H1 (cell line): ENCODE measurements around the gene SYT15. TPM values are rescaled to one million over a fixed set of nuclear protein-coding genes. Genes with fewer than 3 reads are reported as not detected.

Source experiments
- CTCF ChIA-PET: fragments of 300-600 bp; sonication (Branson Sonifier 250); formaldehyde crosslinking; loops from one replicate; lab custom pipeline; 2021; ENCODE audit not compliant: partially characterized antibody; lab: Charles Lee
- POLR2A ChIA-PET: fragments of 300-600 bp; sonication (Branson Sonifier 250); formaldehyde crosslinking; loops from one replicate; lab custom pipeline; 2021; ENCODE audit warnings: inconsistent platforms; ENCODE audit not compliant: partially characterized antibody; lab: Charles Lee
- DNase-seq, 2 experiments: peaks; one replicate each; pipeline versions ENCODE4 v3.0.0 to v3.0.0-alpha.2; 2010 to 2022; ENCODE audit warnings: low spot score in 2 of 2, low read depth in 1 of 2, mixed read lengths in 1 of 2
- FAIRE-seq: peaks from 2 replicates; lab custom pipeline; 2011; peaks lifted over from hg19 to GRCh38; lab: Jason Lieb, UNC
- H2AFZ ChIP-seq: 2 replicates; pipeline ENCODE4 v1.8.1; 2012; ENCODE audit warnings: low read length, inconsistent platforms
- H2AK5ac ChIP-seq: 2 replicates; pipeline ENCODE4 v1.6.1; 2013; ENCODE audit warnings: low read depth, low read length
- H2BK120ac ChIP-seq: replicated peaks from 2 replicates; pipeline ENCODE3; 2013; ENCODE audit warnings: low read depth, low read length, inconsistent platforms
- H2BK12ac ChIP-seq: 2 replicates; pipeline ENCODE4 v1.6.1; 2013; ENCODE audit warnings: low read depth, low read length
- H2BK15ac ChIP-seq: 2 replicates; pipeline ENCODE4 v1.6.1; 2013; ENCODE audit warnings: low read length
- H2BK20ac ChIP-seq: 2 replicates; pipeline ENCODE4 v1.6.1; 2013; ENCODE audit warnings: low read length
- H2BK5ac ChIP-seq: 2 replicates; pipeline ENCODE4 v1.6.1; 2013; ENCODE audit warnings: low read depth, low read length
- H3K14ac ChIP-seq: 2 replicates; pipeline ENCODE4 v1.6.1; 2013; ENCODE audit warnings: inconsistent platforms; ENCODE audit not compliant: insufficient read length
- H3K18ac ChIP-seq: 2 replicates; pipeline ENCODE4 v1.6.1; 2013; ENCODE audit warnings: low read length; ENCODE audit errors: extremely low read depth
- H3K23ac ChIP-seq: 2 replicates; pipeline ENCODE4 v1.6.1; 2013; ENCODE audit warnings: inconsistent platforms; ENCODE audit not compliant: insufficient read length
- H3K23me2 ChIP-seq: 2 replicates; pipeline ENCODE4 v1.6.1; 2013; ENCODE audit warnings: low read depth, low read length
- H3K27ac ChIP-seq: 2 replicates; pipeline ENCODE4 v1.6.1; 2011; ENCODE audit warnings: low read depth, low read length, inconsistent platforms
- H3K27me3 ChIP-seq, 4 experiments: replicated peaks in 1 of 4; 1 replicate in 1 of 4; 2 replicates in 3 of 4; pipeline versions ENCODE4 v1.6.1 to v1.8.1; 2011 to 2013; ENCODE audit warnings: low read length in 3 of 4, mild to moderate bottlenecking in 3 of 4, inconsistent platforms in 2 of 4, mixed read lengths in 2 of 4, moderate library complexity in 1 of 4; ENCODE audit not compliant: control insufficient read depth in 3 of 4, insufficient read depth in 3 of 4; ENCODE audit errors: extremely low read depth in 1 of 4
- H3K36me3 ChIP-seq, 4 experiments: 2 replicates each; pipeline versions ENCODE4 v1.6.1 to v1.8.1; 2011 to 2013; ENCODE audit warnings: mild to moderate bottlenecking in 4 of 4, low read length in 3 of 4, moderate library complexity in 2 of 4, control low read depth in 1 of 4, inconsistent platforms in 1 of 4; ENCODE audit not compliant: insufficient read depth in 4 of 4, control insufficient read depth in 2 of 4
- H3K4ac ChIP-seq: replicated peaks from 2 replicates; pipeline ENCODE3; 2013; ENCODE audit warnings: low read length, low read depth, mixed read lengths, inconsistent platforms; ENCODE audit not compliant: insufficient read length
- H3K4me1 ChIP-seq, 4 experiments: replicated peaks in 1 of 4; 1 replicate in 1 of 4; 2 replicates in 3 of 4; pipeline versions ENCODE4 v1.6.1 to v1.8.1; 2011 to 2013; ENCODE audit warnings: low read length in 3 of 4, inconsistent platforms in 2 of 4, mixed read lengths in 1 of 4; ENCODE audit not compliant: insufficient read depth in 4 of 4, control insufficient read depth in 3 of 4
- H3K4me2 ChIP-seq, 2 experiments: 2 replicates each; pipeline versions ENCODE4 v1.6.1 to v1.8.1; 2011 to 2013; ENCODE audit warnings: low read depth in 2 of 2, low read length in 2 of 2, control low read depth in 1 of 2, inconsistent platforms in 1 of 2, mild to moderate bottlenecking in 1 of 2; ENCODE audit not compliant: insufficient read depth in 1 of 2
- H3K4me3 ChIP-seq, 4 experiments: fragments of 200-600, 300-600 bp in 1 of 4; sonication (generic), shearing (Covaris generic), sonication (Bioruptor Twin) in 1 of 4; 2 replicates each; pipeline versions ENCODE4 v1.5.1 to v1.8.1; 2011 to 2016; ENCODE audit warnings: low read length in 4 of 4, low read depth in 3 of 4, control low read depth in 2 of 4, inconsistent platforms in 2 of 4, mild to moderate bottlenecking in 2 of 4, mixed read lengths in 1 of 4, moderate library complexity in 1 of 4; ENCODE audit not compliant: insufficient read depth in 2 of 4; ENCODE audit errors: extremely low read depth in 1 of 4
- H3K56ac ChIP-seq: replicated peaks from 2 replicates; pipeline ENCODE3; 2013; ENCODE audit warnings: low read depth, mild to moderate bottlenecking, mixed read lengths, low read length, inconsistent platforms; ENCODE audit not compliant: insufficient read length
- H3K79me1 ChIP-seq: 2 replicates; pipeline ENCODE4 v1.6.1; 2013; ENCODE audit warnings: low read depth, low read length, control low read depth
- H3K79me2 ChIP-seq, 2 experiments: 2 replicates each; pipeline versions ENCODE4 v1.6.1 to v1.8.1; 2012 to 2013; ENCODE audit warnings: low read length in 2 of 2, mild to moderate bottlenecking in 2 of 2, inconsistent platforms in 1 of 2; ENCODE audit not compliant: insufficient read depth in 2 of 2, control insufficient read depth in 1 of 2
- H3K9ac ChIP-seq, 4 experiments: replicated peaks in 1 of 4; 1 replicate in 1 of 4; 2 replicates in 3 of 4; pipeline versions ENCODE4 v1.6.1 to v1.8.1; 2011 to 2013; ENCODE audit warnings: low read depth in 3 of 4, low read length in 3 of 4, control low read depth in 2 of 4, mild to moderate bottlenecking in 2 of 4, moderate library complexity in 2 of 4, inconsistent platforms in 1 of 4; ENCODE audit errors: extremely low read depth in 1 of 4
- H3K9me3 ChIP-seq, 2 experiments: 2 replicates each; pipeline versions ENCODE4 v1.6.1 to v1.8.1; 2012 to 2013; ENCODE audit warnings: mild to moderate bottlenecking in 2 of 2, moderate library complexity in 2 of 2, control low read depth in 1 of 2, inconsistent platforms in 1 of 2, low read depth in 1 of 2, low read length in 1 of 2, mixed read lengths in 1 of 2; ENCODE audit not compliant: insufficient read depth in 2 of 2
- H4K20me1 ChIP-seq, 2 experiments: replicated peaks in 1 of 2; 2 replicates each; pipeline versions ENCODE3 to v1.8.1; 2011 to 2013; ENCODE audit warnings: inconsistent platforms in 2 of 2, low read length in 2 of 2, mild to moderate bottlenecking in 1 of 2; ENCODE audit not compliant: insufficient read depth in 2 of 2, control insufficient read depth in 1 of 2
- H4K5ac ChIP-seq: 2 replicates; pipeline ENCODE4 v1.6.1; 2013; ENCODE audit warnings: low read length, low read depth, mixed read lengths, inconsistent platforms; ENCODE audit not compliant: insufficient read length
- H4K8ac ChIP-seq: 2 replicates; pipeline ENCODE4 v1.8.0; 2013; ENCODE audit warnings: mild to moderate bottlenecking, moderate library complexity, low read length, inconsistent platforms; ENCODE audit not compliant: insufficient read depth; ENCODE audit errors: extremely low read depth
- H4K91ac ChIP-seq: replicated peaks from 2 replicates; pipeline ENCODE3; 2013; ENCODE audit warnings: low read length, mixed read lengths, inconsistent platforms; ENCODE audit not compliant: insufficient read length
- BRCA1 ChIP-seq: IDR thresholded peaks from 2 replicates; pipeline ENCODE4 v1.6.1; 2012; ENCODE audit warnings: low read depth, low read length, improper control_type of control experiment
- CEBPB ChIP-seq: IDR thresholded peaks from 2 replicates; pipeline ENCODE4 v1.6.1; 2012; ENCODE audit warnings: low read depth, low read length
- GTF2F1 ChIP-seq: IDR thresholded peaks from 2 replicates; pipeline ENCODE4 v1.6.1; 2012; ENCODE audit warnings: low read depth, low read length, improper control_type of control experiment, borderline replicate concordance
- JUN ChIP-seq: IDR thresholded peaks from 2 replicates; pipeline ENCODE4 v1.6.1; 2011; ENCODE audit warnings: low read depth, mild to moderate bottlenecking, improper control_type of control experiment, low read length
- SAP30 ChIP-seq: fragments of 300-600 bp; sonication (generic); IDR thresholded peaks from 2 replicates; pipeline ENCODE4 v1.7.1; 2012; ENCODE audit warnings: low read length, moderate library complexity, mild to moderate bottlenecking, inconsistent platforms; ENCODE audit not compliant: insufficient read depth, insufficient replicate concordance
- SP1 ChIP-seq: IDR thresholded peaks from 2 replicates; pipeline ENCODE4 v1.6.1; 2011; ENCODE audit warnings: low read depth, low read length
- TBP ChIP-seq: IDR thresholded peaks from 2 replicates; pipeline ENCODE4 v1.6.1; 2011; ENCODE audit warnings: low read depth, low read length, improper control_type of control experiment
- TEAD4 ChIP-seq: IDR thresholded peaks from 2 replicates; pipeline ENCODE4 v1.6.1; 2012; ENCODE audit warnings: low read depth, low read length, inconsistent platforms, mixed read lengths
- YY1 ChIP-seq: IDR thresholded peaks from 2 replicates; pipeline ENCODE4 v1.6.1; 2011; ENCODE audit warnings: low read depth, mild to moderate bottlenecking, low read length
- WGBS, 2 experiments: shearing (Covaris generic) in 1 of 2; methylation state at CpG; one replicate each; pipeline versions ENCODE4 v1.1.6 to v1.1.7; 2013 to 2015; ENCODE audit warnings: low lambda C conversion rate in 2 of 2, mixed read lengths in 2 of 2, inconsistent platforms in 1 of 2, low coverage in 1 of 2, missing lambda C conversion rate in 1 of 2; ENCODE audit not compliant: insufficient replicate concordance in 2 of 2, insufficient coverage in 1 of 2, insufficient read length in 1 of 2; ENCODE audit errors: extremely low coverage in 1 of 2, missing lambda C conversion rate in 1 of 2; 5-methylcytosine and 5-hydroxymethylcytosine counted together
- polyA plus RNA-seq, 7 experiments: library from polyadenylated mRNA; depleted of rRNA in 3 of 7; stranded (reverse) in 5 of 7; unstranded in 2 of 7; fragments of >200 nt in 5 of 7; fragments of 200-250 nt in 2 of 7; gene quantifications; 1 replicate in 5 of 7; 2 replicates in 1 of 7; 4 replicates in 1 of 7; pipeline versions ENCODE4 v1.2.1 to v1.2.3, GENCODE V29; 2011 to 2013; ENCODE audit warnings: missing spikeins in 2 of 7, mixed read lengths in 2 of 7
- total RNA-seq: library from RNA; stranded (reverse); fragmentation: NEBNext Ultra II Directional; extraction: Animal tissue kit (Norgen Biotek cat#: 25700); gene quantifications from 2 replicates; pipeline ENCODE4 v1.2.1, GENCODE V29; 2021
- TF ChIP-seq, protein P1 (sequence below): IDR thresholded peaks from 2 replicates; pipeline ENCODE4 v1.6.1; 2012; ENCODE audit warnings: inconsistent platforms
- TF ChIP-seq, protein P2 (sequence below): IDR thresholded peaks from 2 replicates; pipeline ENCODE4 v1.6.1; 2012; ENCODE audit warnings: inconsistent platforms

SYT15 gene
- total and polyA plus RNA-seq, 2 of the 8 experiments (the other 6 are each of a cell fraction or from before 2014, with no cell fraction given), result 0.39 to 0.61 TPM

DNA sequence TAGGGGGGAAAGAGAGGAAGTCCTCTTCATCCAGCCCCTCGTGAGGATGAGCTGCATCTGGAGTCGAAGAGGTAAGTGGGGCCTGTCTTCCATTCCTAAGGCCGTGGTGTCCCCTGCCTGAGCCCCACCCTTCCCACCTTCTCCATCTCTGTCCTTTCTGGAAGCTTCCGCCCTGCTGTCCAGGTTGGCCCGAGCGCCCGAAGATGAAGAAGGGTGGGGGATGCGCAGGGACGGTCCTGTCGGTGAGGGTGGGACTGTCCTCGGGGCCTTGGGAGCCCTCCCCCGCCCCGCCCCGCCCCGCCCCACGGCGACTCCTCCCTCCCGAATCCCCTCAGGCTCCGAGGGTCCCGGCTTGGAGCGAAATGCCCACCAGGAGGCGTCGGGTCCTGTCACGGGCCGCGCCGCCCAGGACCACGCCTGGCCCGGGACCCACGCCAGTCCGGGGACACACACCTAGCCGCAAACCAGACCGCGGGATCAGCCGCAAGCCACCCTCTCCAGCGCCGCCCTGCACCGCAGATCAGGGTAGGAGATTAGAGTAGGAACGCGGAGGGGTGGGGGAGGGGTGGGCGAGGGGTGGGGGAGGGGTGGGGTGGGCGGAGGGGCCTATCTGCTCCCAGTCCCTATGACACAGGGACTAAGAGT, 37.8 kb upstream of the SYT15 start:
- H4K20me1 ChIP-seq, result peaks cover 0 to 1% of the 10 kb centered on the region in 2 experiments
- peak overlapping the region; percentile 97 for H3K18ac ChIP-seq
- ChIA-PET CTCF (interaction anchor here (0.5 to 6.5 kb wide), 12 partner anchors 9 to 324 kb away, joined by 3 to 46 read pairs (median 4); no protein-coding TSS in a partner anchor), POLR2A (interaction anchor here (1.2 to 2.5 kb wide), 2 partner anchors 9 to 10 kb away, joined by 6 to 7 read pairs; no protein-coding TSS in a partner anchor)
- peak overlapping the region; percentile 66; the same call in 1 of the 2 replicates for H2BK5ac ChIP-seq
- 7% methylated on average over 40 of the region's 42 CpGs; no CpG with 5 or more reads in 1 of the 2 experiments for WGBS, 2 experiments
- H2BK12ac ChIP-seq, result peak overlapping the region; percentile 17; the same call in 1 of the 2 replicates
- H3K9me3 ChIP-seq, result no peaks in the 10 kb centered on the region
- no peak overlapping the region for H3K14ac ChIP-seq
- H3K79me2 ChIP-seq, result no peaks in the 10 kb centered on the region
- FAIRE-seq (no peak), DNase-seq (peak in 1 of 2 experiments; percentile 97)
- H3K27me3 ChIP-seq, result peaks cover 0 to 6% (median 1%) of the 10 kb centered on the region in 4 experiments; a peak in 4 of 7 replicates
- peak overlapping the region; percentile 32 for H3K4ac ChIP-seq
- H4K8ac ChIP-seq, result peak overlapping the region; percentile 92; the same call in 1 of the 2 replicates
- peak overlapping the region; percentile 48 to 61 (median 52) for H3K4me3 ChIP-seq
- H2BK120ac ChIP-seq, result no peak overlapping the region
- no peak overlapping the region for H3K27ac ChIP-seq
- H3K9ac ChIP-seq, result peak overlapping the region in 2 of 4 experiments; percentile 1 to 49; a peak in 2 of 7 replicates
- peak overlapping the region; percentile 76 for H2BK15ac ChIP-seq
- no peaks in the 10 kb centered on the region for H3K36me3 ChIP-seq
- peaks cover 13 to 16% (median 16%) of the 10 kb centered on the region in 4 experiments for H3K4me1 ChIP-seq
- H4K91ac ChIP-seq, result peak overlapping the region; percentile 57
- no peak overlapping the region for H2BK20ac ChIP-seq
- no peak overlapping the region for H3K23ac ChIP-seq
- peak overlapping the region; percentile 55 to 78 for H3K4me2 ChIP-seq
- peaks cover 2% of the 10 kb centered on the region; the same call in 1 of the 2 replicates for H3K23me2 ChIP-seq
- H3K56ac ChIP-seq, result no peak overlapping the region
- peak overlapping the region; percentile 79 for H4K5ac ChIP-seq
- no peak overlapping the region for H2AK5ac ChIP-seq
- peak overlapping the region; percentile 54 for H2AFZ ChIP-seq
- no peaks in the 10 kb centered on the region for H3K79me1 ChIP-seq
- TF ChIP-seq TBP (peak; percentile 35; the same call in 1 of the 2 replicates), SAP30 (no peak), GTF2F1 (no peak), JUN (no peak), YY1 (peak; percentile 55; the same call in 1 of the 2 replicates), SP1 (0 out of 2 replicates have a peak, but pooled peaks have one; percentile 9), TEAD4 (peak; percentile 47; the same call in 1 of the 2 replicates), BRCA1 (no peak), CEBPB (0 out of 2 replicates have a peak, but pooled peaks have one; percentile 38)
- TF ChIP-seq, protein P1, sequence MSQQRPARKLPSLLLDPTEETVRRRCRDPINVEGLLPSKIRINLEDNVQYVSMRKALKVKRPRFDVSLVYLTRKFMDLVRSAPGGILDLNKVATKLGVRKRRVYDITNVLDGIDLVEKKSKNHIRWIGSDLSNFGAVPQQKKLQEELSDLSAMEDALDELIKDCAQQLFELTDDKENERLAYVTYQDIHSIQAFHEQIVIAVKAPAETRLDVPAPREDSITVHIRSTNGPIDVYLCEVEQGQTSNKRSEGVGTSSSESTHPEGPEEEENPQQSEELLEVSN, result 0 out of 2 replicates have a peak, but pooled peaks have one; percentile 12
- TF ChIP-seq, protein P2, sequence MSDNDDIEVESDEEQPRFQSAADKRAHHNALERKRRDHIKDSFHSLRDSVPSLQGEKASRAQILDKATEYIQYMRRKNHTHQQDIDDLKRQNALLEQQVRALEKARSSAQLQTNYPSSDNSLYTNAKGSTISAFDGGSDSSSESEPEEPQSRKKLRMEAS, result peak; percentile 60; the same call in 1 of the 2 replicates
